ENCODE results near the gene IKZF2.

- TF ChIP-seq BHLHE40 (IDR thresholded peaks at IDR 0.05; ENCODE audit: borderline replicate concordance): no peak
- TF ChIP-seq TARDBP (IDR thresholded peaks at IDR 0.05): no peak
- no peak for TF ChIP-seq FOXM1 (IDR thresholded peaks at IDR 0.05; ENCODE audit: borderline replicate concordance)
- TF ChIP-seq LEF1 (IDR thresholded peaks at IDR 0.05; ENCODE audit: borderline replicate concordance): no peak
- no peak for TF ChIP-seq SP1 (IDR thresholded peaks at IDR 0.05)
- no peak for TF ChIP-seq FOXA1 (IDR thresholded peaks at IDR 0.05)
- no peak for TF ChIP-seq ZNF384 (IDR thresholded peaks at IDR 0.05)
- TF ChIP-seq FOXK2 (IDR thresholded peaks at IDR 0.05): no peak
- no peak for TF ChIP-seq ARNT (IDR thresholded peaks at IDR 0.05)
- TF ChIP-seq NFRKB (IDR thresholded peaks at IDR 0.05): no peak
- TF ChIP-seq SUZ12 (IDR thresholded peaks at IDR 0.05): no peak
Observed at GRCh38 chr2:213150315-213151097, 906 bp downstream of the IKZF2 start.

Measured in HEK293T (cell line).